HFFc6 (cell line): ENCODE measurements around the gene HOXD10. TPM values are rescaled to one million over a fixed set of nuclear protein-coding genes. Genes with fewer than 3 reads are reported as not detected.
A peak's percentile ranks its signal among the peaks of the same experiment; 100 is the strongest.

Experiments used
- DNase-seq: peaks from one replicate; pipeline ENCODE4 v3.0.0-alpha.2; 2018
- H3K27ac Mint-ChIP-seq: 2 replicates; pipeline ENCODE4 v1.8.0; 2020; ENCODE audit warnings: mild to moderate bottlenecking, mixed read lengths
- H3K27me3 Mint-ChIP-seq: 2 replicates; pipeline ENCODE4 v1.8.0; 2021; ENCODE audit warnings: mild to moderate bottlenecking, moderate library complexity, mixed read lengths; ENCODE audit not compliant: insufficient read depth
- H3K36me3 Mint-ChIP-seq: 2 replicates; pipeline ENCODE4 v1.8.0; 2021; ENCODE audit warnings: low read depth, mixed read lengths
- H3K4me1 Mint-ChIP-seq: 2 replicates; pipeline ENCODE4 v1.8.0; 2020; ENCODE audit warnings: low read depth, mixed read lengths
- H3K4me3 Mint-ChIP-seq: 2 replicates; pipeline ENCODE4 v1.8.0; 2020; ENCODE audit warnings: mild to moderate bottlenecking, moderate library complexity, mixed read lengths
- H3K9me3 Mint-ChIP-seq: 2 replicates; pipeline ENCODE4 v1.8.0; 2020; ENCODE audit warnings: mild to moderate bottlenecking, mixed read lengths
- microRNA-seq: library from miRNA; unstranded; fragments of <30 nt; microRNA quantifications from one replicate; pipeline ENCODE4, GENCODE V29; 2019
- total RNA-seq, 6 experiments: library from RNA; stranded (reverse); fragmentation: NEBNext Ultra II Directional; extraction: Animal tissue kit (Norgen Biotek cat#: 25700); gene quantifications; 2 replicates in 1 of 6; 3 replicates in 5 of 6; pipeline ENCODE4 v1.2.3, GENCODE V29; 2021
- TF ChIP-seq, protein P1 (sequence below): fragments of 200-600 bp; sonication (generic); IDR thresholded peaks from 2 replicates; pipeline ENCODE4 v1.5.0; 2021; ENCODE audit warnings: antibody characterized with exemption, mild to moderate bottlenecking

Gene HOXD10
- total RNA-seq, 6 experiments from 2014 or later, result 10.9 to 14.5 (median 12.8) TPM

- Mint-ChIP-seq H3K9me3 (peaks cover 8% of the 10 kb centered on the region), H3K27ac (no peak overlapping the region), H3K4me3 (no peak overlapping the region), H3K4me1 (peaks cover 16% of the 10 kb centered on the region), H3K27me3 (peaks cover 64% of the 10 kb centered on the region), H3K36me3 (peaks cover 8% of the 10 kb centered on the region; the same call in 1 of the 2 replicates)
- DNase-seq, result no peak
- TF ChIP-seq, protein P1, sequence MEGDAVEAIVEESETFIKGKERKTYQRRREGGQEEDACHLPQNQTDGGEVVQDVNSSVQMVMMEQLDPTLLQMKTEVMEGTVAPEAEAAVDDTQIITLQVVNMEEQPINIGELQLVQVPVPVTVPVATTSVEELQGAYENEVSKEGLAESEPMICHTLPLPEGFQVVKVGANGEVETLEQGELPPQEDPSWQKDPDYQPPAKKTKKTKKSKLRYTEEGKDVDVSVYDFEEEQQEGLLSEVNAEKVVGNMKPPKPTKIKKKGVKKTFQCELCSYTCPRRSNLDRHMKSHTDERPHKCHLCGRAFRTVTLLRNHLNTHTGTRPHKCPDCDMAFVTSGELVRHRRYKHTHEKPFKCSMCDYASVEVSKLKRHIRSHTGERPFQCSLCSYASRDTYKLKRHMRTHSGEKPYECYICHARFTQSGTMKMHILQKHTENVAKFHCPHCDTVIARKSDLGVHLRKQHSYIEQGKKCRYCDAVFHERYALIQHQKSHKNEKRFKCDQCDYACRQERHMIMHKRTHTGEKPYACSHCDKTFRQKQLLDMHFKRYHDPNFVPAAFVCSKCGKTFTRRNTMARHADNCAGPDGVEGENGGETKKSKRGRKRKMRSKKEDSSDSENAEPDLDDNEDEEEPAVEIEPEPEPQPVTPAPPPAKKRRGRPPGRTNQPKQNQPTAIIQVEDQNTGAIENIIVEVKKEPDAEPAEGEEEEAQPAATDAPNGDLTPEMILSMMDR, result no peak
Measured at GRCh38 chr2:176164611-176165369, 48.2 kb downstream of the HOXD10 start.

GRCh38 chr2:176165370-176166050, 48.9 kb downstream of the HOXD10 start:
- TF ChIP-seq, protein P1, result no peak
- H3K27ac Mint-ChIP-seq, result no peak overlapping the region
- no peak for DNase-seq
- H3K9me3 Mint-ChIP-seq, result peaks cover 8% of the 10 kb centered on the region
- H3K4me3 Mint-ChIP-seq, result no peak overlapping the region
- H3K36me3 Mint-ChIP-seq, result peaks cover 8% of the 10 kb centered on the region; the same call in 1 of the 2 replicates
- H3K4me1 Mint-ChIP-seq, result peaks cover 16% of the 10 kb centered on the region
- H3K27me3 Mint-ChIP-seq, result peaks cover 65% of the 10 kb centered on the region

- Mint-ChIP-seq H3K4me1 (peaks cover 12% of the 10 kb centered on the region), H3K36me3 (peaks cover 8% of the 10 kb centered on the region; the same call in 1 of the 2 replicates), H3K27me3 (peaks cover 62% of the 10 kb centered on the region), H3K27ac (no peak overlapping the region), H3K9me3 (peaks cover 8% of the 10 kb centered on the region), H3K4me3 (no peak overlapping the region)
- no peak for DNase-seq
- TF ChIP-seq, protein P1, result no peak
Measured at GRCh38 chr2:176166272-176166671, 49.7 kb downstream of the HOXD10 start.

DNA sequence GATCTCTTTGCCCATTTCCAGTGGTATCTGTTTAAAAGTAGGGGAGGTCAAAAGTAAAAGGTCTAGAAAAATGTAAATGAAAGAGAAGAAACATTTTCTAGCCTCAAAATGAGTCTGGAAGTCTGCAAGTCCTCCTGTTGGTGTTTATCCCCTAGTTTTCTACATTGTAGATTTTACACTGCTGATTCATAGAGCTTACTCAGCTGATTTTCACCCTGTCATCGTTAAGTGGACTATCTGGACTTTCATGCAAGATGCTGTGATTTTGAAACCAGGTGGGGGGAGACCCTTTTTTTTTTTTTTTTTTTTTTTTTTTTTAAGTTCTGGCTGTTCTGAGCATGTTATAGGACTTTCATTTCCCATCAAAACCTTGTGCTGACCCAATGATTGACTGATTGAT, 50.8 kb downstream of the HOXD10 start:
- no peak for DNase-seq
- H3K27ac Mint-ChIP-seq, result no peak overlapping the region
- peaks cover 8% of the 10 kb centered on the region for H3K9me3 Mint-ChIP-seq
- TF ChIP-seq, protein P1, result no peak
- peaks cover 9% of the 10 kb centered on the region; the same call in 1 of the 2 replicates for H3K36me3 Mint-ChIP-seq
- peaks cover under 1% of the 10 kb centered on the region for H3K4me1 Mint-ChIP-seq
- no peak overlapping the region for H3K4me3 Mint-ChIP-seq
- peaks cover 55% of the 10 kb centered on the region for H3K27me3 Mint-ChIP-seq

GRCh38 chr2:176169181-176169580, 52.6 kb downstream of the HOXD10 start:
- TF ChIP-seq, protein P1, result no peak
- no peak for DNase-seq
- H3K27me3 Mint-ChIP-seq, result peaks cover 53% of the 10 kb centered on the region
- H3K9me3 Mint-ChIP-seq, result peaks cover 3% of the 10 kb centered on the region
- no peak overlapping the region for H3K27ac Mint-ChIP-seq
- no peak overlapping the region for H3K4me3 Mint-ChIP-seq
- H3K36me3 Mint-ChIP-seq, result peaks cover 8% of the 10 kb centered on the region; the same call in 1 of the 2 replicates
- H3K4me1 Mint-ChIP-seq, result no peaks in the 10 kb centered on the region

Small RNA genes within 50 kb of the gene (microRNA-seq; reads per million reads assigned to microRNA genes)
- gene MIR10B, result 74.9 reads per million, percentile 46 among the genes with 10 or more reads in this experiment

Other genes with a start within 250 kb of the HOXD10 start
- gene LNPK, start 114.5 kb upstream of the HOXD10 start, total RNA-seq, result 10 to 100 TPM; 54.9 to 78.3 (median 61.3) TPM
- gene EVX2, start 32.8 kb upstream of the HOXD10 start, total RNA-seq, result not detected
- gene HOXD13, start 24.1 kb upstream of the HOXD10 start, total RNA-seq, result 1 to 10 TPM; 1.2 to 1.7 (median 1.5) TPM
- under 1 TPM in 4 of 6 experiments, not detected in 2; 0.19 to 0.36 (median 0.26) TPM for gene HOXD12, start 17.0 kb upstream of the HOXD10 start, total RNA-seq
- gene HOXD11, start 9.5 kb upstream of the HOXD10 start, total RNA-seq, result 10 to 100 TPM in 1 of 6 experiments, 1 to 10 TPM in 5; 6.0 to 10.2 (median 7.6) TPM
- 1 to 10 TPM; 2.1 to 2.7 (median 2.4) TPM for gene HOXD9, start 5.9 kb downstream of the HOXD10 start, total RNA-seq
- 1 to 10 TPM; 2.3 to 5.1 (median 4.6) TPM for gene HOXD8, start 12.9 kb downstream of the HOXD10 start, total RNA-seq
- gene HOXD4, start 34.8 kb downstream of the HOXD10 start, total RNA-seq, result under 1 TPM in 4 of 6 experiments, not detected in 2; 0.40 to 0.69 (median 0.57) TPM
- under 1 TPM in 3 of 6 experiments, not detected in 3; 0.25 to 0.38 (median 0.25) TPM for gene HOXD3, start 40.5 kb downstream of the HOXD10 start, total RNA-seq
- not detected for gene HOXD1, start 71.9 kb downstream of the HOXD10 start, total RNA-seq
- gene MTX2, start 152.7 kb downstream of the HOXD10 start, total RNA-seq, result 10 to 100 TPM; 21.4 to 26.0 (median 24.3) TPM